Neural progenitor cell (in vitro differentiated cells): ENCODE results near the gene ITGBL1.

ENCODE experiments used
- EZH2 ChIP-seq: fragments of 200-600 bp; sonication (generic); IDR thresholded peaks from 2 replicates; pipeline ENCODE4 v1.6.1; 2017; ENCODE audit warnings: antibody characterized with exemption, mild to moderate bottlenecking, moderate library complexity
- TF ChIP-seq, protein P1 (sequence below): fragments of 200-600 bp; sonication (generic); IDR thresholded peaks from 2 replicates; pipeline ENCODE4 v1.5.1; 2017; ENCODE audit warnings: antibody characterized with exemption, mild to moderate bottlenecking

DNA sequence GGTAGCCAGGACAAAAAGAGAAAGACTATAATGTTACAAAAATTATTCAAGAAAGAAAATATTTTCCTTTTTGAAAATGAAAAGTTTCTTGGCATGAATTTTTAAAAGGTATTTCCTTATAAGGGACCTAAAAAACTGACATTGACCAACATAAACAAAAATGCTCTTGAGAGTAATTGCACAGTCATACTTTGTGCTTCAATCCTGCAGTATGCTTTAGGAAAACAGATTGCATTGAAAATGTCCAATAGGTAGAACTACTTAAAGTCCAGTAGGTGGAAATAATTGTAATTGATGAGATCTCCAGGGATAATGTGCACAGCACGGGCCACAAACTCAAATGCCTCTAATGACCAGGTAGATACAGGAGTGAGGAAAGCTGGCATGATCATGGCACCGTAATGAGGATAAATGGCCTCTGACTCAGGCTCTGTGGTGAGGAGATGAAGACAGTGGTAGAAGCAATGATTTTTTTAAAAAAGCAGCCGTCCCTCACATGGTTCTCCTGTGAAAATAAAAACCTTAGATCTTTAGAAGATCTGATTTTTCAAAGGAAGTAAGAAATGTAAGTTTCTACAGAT is 278.0 kb downstream of the ITGBL1 start:
- TF ChIP-seq, protein P1, sequence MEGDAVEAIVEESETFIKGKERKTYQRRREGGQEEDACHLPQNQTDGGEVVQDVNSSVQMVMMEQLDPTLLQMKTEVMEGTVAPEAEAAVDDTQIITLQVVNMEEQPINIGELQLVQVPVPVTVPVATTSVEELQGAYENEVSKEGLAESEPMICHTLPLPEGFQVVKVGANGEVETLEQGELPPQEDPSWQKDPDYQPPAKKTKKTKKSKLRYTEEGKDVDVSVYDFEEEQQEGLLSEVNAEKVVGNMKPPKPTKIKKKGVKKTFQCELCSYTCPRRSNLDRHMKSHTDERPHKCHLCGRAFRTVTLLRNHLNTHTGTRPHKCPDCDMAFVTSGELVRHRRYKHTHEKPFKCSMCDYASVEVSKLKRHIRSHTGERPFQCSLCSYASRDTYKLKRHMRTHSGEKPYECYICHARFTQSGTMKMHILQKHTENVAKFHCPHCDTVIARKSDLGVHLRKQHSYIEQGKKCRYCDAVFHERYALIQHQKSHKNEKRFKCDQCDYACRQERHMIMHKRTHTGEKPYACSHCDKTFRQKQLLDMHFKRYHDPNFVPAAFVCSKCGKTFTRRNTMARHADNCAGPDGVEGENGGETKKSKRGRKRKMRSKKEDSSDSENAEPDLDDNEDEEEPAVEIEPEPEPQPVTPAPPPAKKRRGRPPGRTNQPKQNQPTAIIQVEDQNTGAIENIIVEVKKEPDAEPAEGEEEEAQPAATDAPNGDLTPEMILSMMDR = no peak
- no peak for TF ChIP-seq EZH2
